ENCODE data around the gene VWCE.
"Not testable (repeated sequence)": the region's sequence is repeated elsewhere in the genome, so short reads cannot be mapped to it uniquely, and the experiment has no call there.

VWCE gene

DNA sequence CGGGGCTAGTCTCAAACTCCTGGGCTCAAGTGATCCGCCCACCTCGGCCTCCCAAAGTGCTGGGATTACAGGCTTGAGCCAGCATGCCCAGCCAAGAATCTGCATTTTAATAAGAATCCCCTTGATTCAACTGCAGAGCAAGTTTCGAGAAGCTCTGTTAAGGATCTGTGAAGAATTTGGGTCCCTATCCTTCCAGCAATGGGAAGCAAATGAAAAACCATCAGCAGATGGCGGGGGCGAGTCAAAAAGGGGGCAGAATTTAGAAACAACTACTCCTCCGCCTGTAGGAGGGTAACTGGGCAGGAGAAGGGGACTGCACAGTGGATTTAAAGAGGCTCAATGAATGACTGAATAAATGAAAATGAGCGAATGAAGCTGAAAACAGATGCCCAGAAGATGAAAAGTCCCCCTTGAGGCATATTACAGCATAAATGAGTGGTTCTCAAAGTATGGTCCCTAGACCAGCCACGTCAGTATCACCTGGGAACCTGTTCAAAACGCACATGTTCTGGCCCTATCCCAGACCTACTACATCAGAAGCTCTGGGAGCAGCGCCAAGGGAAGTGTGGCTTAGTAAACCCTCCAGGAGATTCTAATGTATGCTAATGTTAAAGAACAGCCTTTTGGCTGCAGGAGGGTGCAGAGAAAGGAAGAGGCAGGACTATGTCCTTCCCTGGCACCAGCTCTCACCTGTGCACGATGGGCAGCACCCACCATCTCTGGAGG, 15.0 kb downstream of the VWCE start:
- DNase-seq: no peak

DNA sequence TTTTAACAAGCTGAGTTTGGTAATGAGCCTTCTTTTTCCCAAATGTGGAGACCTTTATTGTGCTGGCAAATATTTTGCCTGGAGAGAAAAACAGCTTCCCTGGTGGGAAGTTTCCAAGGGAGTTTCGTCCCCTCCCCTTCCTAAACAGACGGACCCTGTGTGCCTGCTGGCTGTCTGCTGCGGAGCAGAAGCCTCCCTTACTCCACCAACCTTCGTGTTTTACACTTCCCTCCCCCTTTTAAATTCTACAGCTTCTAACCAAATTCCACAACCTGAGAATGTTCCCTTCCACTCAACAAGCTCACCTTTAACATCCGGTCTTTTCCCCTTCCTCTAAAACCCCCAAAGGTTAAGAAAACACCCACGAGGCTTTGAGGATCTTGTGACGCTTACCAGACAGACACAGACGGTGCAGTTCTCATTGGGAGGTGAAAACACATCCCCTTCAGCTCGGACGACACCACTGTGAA, 17.1 kb downstream of the VWCE start:
- DNase-seq: no peak

DNA sequence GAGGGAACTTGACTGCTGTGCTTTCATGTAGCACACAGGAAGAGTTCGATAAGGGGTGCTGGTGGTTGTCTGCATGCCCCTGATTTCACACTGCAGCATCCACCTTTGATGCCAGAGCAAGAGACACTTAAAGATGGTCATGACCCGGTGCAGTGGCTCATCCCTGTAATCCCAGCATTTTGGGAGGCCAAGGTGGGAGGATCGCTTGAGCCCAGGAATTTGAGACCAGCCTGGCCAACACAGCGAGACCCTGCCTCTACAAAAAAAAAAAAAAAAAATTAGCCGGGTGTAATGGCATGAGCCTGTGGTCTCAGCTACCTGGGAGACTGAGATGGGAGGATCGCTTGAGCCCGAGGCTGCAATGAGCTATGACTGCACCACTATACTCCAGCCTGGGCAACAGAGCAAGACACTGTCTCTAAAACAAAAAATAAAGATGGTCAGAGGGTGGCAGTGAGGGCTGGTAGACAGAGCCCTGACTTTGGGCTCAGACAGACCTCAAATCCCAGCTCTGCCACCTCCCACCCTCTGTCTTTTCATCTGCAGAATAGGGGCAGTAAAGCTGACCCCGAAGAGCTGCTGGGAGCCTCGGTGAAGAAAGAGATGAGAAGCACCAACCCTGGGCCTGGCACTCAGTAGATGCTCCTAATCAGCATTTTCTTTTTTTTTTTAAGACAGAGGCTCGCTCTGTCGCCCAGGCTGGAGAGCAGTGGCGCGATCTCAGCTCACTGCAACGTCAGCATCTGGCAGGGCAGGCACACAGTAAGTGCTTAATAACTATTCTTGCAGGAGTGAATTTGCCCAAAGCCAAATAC, 17.7 kb downstream of the VWCE start:
- no peak for DNase-seq

DNA sequence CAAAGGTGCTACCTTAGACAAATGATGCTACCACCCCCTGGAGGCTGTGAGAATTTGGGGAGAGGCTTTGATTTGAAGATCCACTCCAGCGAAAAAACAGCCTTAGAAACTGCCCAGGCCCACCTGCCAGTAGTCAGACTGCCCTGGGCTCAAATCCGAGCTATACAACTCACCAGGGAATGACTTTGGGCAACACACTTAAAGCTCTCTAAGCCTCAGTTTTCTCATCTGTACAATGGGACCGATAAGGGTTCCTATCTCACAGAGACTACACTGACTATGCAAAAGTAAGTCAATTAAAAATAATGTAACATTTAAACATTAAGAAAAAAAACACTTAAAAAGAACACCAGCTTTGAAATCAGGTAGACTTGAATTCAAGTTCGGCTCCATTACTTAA, 19.9 kb downstream of the VWCE start:
- no peak for DNase-seq

DNA sequence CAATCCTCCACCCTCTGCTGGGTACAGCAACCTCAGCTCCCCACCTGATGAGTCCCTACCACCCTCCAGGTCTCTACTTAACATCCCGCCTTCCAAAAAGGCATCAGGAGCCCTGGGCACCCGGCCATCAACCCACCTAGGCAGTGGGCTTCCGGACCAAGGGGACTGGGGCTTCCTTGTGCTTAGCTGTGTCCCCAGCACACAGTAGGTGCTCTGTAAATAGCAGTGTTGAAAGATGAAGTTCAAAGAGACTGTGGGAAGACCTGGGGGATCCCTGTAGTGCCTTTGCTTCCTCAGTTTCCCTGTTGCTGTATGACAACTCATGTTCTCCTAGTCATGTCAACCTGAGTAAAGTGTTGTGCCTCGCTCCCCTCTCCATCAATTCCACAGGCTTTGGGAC, 21.0 kb downstream of the VWCE start:
- no peak for DNase-seq

DNA sequence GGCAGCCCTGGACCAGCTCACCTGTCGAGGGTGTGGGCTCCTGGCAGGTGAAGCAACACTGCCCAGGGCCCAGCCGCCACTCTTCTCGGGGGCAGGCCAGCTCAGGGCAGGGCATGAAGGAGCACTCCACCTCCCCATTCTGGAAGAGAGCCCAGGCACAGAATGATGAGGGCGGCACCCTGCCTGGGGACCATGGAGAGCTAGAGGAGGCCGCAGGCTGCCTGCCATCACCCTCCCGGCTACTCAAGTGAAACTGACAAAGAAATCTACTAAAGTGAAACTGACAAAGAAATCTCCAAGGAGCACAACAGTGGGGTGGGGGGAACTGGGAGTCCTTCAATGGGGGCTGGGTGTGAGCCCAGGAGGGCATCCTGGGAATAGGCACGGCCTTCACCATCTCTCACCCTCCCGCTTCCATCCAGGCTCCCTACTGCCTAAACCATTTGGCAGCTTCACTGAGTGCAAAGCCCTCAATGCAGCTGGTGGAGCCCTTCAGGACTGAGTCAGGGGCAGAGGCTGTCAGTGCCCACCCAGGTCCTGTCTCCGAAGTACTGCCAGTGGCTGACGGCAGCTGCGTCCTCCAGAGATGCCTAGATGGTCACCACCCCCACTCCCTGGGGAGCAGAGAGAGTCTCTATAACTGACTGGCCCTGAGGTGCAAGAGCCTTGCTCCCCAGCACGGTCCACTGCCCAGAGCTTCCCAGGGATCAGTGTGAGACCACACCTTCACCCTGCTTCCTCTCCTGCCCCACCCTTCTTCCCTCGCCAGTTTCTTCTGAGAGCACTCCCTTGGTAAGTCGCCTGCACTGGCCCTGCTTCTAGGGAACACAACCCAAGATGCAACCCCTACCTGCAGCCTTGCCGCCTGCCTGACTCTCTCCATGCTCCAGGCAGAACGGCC, 21.7 kb downstream of the VWCE start:
- no peak for DNase-seq

DNA sequence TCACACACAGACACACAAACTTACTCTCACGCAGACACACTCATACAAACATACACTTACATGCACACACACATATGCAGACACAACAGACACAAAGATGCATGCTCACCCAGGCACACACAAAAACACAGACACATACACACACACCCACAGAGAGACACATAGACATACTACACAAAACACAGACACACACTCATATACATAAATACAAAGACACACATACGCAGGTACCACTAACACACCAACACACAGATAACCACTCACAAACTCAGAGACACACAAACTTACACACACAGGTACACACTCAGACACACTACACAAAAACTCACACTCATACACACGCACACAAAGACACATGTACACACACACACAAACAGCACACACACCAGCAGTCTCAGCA, 22.4 kb downstream of the VWCE start:
- DNase-seq: no peak

DNA sequence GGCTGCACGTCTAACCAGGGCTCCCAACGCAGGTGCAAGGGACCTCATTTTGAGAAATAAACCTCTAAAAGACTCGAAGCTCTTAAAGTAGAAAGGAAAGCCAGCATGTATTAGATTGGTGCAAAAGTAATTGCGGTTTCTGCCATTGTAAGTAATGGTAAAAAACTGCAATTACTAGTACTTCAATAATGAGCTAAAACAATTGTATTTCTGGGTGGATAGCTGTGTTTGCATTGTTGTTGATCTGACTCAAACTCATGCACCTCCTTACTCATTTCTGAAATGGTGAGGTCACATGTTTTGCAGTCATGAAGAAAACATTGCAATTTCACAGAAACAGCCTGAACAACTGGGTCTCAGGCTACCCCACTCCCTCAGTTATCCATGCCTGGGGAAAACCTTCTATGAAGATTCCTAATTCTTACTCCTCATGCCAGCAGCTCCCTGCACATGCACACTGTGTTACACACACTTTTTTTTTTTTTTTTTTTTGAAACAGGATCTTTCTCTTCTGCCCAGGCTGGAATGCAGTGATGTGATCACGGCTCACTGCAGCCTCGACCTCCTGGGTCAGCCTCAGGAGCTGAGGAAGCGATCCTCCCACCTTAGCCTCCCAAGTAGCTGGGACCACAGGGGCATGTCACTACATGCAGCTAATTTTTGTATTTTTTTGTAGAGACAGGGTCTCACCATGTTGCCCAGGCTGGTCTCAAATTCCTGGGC, 24.6 kb downstream of the VWCE start:
- no peak for DNase-seq

DNA sequence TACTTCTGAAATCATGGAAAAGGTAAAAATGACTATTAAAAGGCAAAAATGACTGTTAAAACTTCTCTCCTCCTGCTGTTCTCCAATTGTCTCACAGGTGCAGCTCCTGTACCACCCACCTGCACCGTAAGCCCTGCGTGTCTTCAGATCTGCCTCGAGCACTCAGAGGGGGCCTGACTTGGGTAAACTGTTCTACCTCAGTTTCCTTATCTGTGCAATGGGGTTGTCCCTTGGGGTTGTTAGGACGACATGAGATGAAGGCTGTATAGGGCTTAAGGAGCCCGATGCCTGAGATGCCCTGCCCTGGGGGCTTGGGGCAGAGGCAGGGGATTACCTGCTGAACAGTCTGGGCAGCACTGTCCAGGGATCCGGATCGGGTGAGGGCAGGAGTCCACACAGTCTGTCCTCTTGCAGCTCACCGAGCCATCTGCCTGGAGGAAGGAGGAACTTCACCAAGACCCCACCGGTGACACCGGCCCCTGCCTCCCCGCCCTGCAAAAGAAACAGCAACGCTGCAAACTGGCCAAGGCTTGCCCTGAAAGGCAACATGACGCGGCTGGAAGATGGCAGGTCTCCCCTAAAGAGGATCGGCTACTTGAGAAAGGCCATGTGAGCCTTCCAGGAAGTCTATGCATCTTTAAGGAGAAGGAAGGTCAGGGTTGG, 26.4 kb downstream of the VWCE start:
- no peak for DNase-seq

DNA sequence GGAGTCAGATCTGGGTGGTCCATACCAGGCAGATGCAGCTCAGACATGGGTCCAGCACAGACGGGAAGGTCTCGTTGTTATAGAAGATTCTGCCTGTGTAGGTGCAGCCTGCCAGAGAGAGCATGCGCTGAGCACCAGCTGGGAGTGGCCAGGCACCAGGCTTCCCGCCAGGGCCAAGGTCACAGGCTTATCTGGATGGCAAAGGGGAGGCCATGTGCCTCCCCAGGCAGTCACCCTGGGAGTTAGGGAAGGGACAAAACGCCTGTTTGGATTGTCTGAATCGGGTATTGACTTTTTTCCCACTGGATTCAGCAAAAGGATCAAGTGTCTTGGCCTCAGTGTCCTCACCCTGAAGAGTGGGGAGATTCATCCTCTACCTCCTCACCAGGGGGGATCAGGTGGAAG, 27.7 kb downstream of the VWCE start:
- DNase-seq: no peak

DNA sequence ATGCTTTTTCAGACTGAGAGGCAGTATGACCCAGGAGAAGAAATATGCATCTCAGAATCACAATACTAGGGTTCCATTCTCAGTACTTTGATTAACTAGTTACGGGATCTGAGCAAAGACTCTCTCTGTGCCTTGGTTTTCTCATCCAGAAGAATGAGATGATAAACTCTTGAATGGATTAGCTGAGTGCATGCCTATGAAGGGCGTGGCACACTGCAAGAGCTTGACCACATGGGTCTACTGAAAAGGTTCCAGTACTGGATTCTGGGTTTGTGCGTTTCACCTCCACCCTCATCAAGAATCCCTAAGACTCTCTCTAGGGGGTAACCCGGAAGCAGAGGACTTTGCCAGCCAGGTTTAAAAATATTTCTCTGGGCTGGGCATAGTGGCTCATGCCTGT, 28.5 kb downstream of the VWCE start:
- DNase-seq: no peak

DNA sequence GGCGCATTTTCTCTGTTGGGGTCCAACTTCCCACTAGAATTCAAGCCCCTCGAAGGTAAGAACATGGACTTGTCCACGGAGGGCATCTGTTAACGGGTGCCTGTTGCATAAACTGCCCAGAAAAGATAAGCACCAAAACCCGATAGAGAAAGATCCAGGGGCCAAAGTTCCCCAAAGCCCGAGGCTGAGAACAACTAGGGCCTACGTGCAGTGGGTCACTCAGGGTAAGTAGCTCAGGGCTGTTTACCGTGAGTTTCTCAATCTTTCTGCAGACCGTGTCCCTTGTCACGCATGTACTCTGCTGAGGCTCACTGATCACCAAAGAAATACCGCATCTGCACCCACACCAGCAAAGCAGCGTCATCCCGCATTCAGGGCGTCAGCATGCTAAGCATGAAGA, 29.8 kb downstream of the VWCE start:
- DNase-seq: no peak

DNA sequence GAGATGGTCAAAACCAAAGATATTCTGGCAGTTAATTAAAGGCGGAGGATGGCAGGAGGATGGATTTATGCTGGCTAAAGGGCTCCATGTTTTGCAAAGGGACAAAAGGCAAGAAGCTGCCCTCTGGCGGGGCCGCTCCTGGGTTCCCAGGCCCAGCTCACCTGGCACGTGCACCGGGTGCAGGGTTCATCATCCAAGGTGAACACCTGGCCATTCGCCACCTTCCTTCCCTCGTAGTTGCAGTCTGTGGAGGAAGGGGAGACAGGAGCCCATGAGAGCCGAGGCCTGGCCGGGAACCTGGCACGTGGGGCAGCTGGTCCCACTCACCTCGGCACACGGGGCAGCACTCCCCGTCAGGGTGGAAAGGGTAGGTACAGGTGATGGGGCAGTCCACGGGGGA, 30.3 kb downstream of the VWCE start:
- no peak for DNase-seq

DNA sequence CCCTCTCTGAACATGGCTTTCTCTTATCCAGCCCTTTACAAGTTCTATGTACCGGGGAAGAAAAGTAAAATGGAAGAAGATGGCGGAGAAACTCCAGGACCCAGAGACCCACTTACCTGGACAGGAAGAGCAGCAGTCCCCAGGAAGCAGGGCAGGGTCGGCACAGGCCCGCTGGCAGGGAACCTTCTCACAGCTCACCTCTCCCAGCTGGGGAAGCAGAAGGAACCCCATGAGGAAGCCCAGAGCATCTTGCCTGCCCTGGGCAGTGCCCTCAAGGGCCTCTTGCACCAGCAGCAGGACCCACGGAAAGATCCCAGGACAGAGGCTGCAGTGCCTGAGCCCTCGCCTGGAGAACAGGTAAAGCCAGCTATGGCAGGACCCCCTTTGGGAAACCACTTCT, 30.7 kb downstream of the VWCE start:
- DNase-seq: no peak

DNA sequence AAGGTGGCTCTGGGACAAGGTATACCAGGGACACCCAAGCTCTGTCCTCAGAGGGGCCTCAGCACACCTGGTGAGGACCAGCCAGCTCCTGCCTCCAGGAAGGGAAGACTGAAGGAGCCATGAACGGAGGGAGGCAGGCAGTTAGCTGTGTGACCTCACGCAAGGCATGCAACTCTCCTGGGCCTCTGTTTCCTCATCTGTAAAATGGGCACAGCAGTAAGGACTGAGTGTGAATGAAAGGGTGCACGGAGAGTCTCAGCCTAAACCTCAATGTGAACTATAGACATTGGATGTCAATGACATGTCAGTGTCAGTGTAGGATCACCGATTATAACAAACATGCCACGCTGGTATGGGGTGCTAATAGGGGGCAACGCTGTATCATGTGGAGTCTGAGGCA, 35.8 kb downstream of the VWCE start:
- DNase-seq: no peak

DNA sequence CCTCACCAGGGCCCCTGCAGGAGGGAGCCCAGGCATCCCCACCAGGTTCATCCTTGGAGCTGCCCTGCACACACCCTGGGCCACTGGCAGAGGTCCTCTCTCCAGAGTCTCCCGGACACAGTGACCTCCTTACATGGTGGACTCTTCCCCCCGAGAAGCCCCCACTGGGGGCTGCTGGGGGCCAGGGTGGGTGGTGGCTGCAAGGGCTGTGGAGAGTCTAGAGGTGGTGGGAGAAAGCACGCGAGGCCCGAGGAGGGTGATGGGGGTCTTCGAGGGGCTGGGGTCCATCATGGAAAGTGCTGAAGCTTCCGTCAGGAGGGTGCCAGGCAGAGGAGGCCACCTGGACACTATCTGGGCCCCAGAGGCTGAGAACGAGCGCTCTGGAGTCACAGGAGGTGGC, 36.6 kb downstream of the VWCE start:
- no peak for DNase-seq

DNA sequence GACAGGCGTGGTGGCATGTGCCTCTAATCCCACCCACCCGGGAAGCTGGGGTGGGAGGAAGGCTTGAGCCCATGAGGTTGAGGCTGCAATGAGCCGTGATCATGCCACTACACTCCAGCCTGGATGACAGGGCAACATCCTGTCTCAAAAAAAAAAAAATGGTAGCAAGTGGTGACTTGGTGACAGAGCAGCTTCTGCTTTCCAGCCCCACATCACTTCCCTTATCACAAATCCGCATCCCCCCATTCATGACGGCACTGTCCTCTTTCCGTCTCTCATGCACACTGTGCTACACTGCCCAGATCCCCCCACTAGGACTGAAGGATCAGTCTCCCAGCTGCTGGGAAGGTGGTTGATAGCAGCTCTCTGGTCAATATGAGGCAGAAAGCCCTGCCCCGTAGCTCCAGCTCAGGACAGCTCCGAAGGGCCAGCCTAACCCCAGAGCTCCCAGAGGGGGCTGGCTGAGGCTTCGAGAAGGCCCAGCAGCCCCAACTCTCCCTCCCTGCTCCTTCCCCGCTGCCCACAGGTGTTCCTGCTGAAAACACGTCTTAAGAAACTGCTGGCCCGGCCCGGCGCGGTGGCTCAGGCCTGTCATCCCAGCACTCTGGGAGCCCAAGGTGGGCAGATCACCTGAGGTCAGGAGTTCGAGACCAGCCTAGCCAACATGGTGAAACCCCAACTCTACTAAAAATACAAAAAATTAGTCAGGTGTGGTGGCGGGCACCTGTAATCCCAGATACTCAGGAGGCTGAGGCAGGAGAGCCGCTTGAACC, 38.2 kb downstream of the VWCE start:
- DNase-seq: no peak

DNA sequence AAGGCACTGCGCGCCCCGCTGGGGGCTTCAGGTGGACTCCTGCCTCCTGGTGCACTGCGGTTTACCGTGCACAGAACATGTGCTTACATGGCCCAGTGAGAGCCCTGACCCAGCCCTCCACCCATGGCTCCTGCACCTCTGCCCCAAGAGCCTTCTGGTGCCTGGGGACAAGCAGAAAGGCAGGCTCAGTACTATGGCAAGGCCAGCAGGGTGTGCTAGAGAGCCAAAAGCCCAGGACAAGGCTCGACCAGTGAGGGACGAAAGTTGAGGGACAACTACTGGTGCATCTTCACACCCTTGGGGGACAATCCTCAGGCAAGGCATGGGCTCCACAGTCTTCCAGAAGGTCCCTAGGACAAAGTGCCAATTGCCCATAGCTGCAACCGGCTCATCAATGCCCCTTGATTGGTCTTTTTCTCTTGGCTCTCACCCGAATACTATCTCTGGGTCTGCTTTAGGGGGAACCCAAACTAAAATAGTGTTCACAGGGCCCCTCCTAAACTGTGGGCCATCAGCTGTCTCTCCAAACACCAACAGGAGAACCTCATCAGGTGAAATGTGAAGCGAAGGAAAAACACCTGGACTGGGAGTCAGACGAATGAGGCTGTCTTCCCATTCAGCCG, 40.6 kb downstream of the VWCE start:
- DNase-seq: peak; percentile 70

DNA sequence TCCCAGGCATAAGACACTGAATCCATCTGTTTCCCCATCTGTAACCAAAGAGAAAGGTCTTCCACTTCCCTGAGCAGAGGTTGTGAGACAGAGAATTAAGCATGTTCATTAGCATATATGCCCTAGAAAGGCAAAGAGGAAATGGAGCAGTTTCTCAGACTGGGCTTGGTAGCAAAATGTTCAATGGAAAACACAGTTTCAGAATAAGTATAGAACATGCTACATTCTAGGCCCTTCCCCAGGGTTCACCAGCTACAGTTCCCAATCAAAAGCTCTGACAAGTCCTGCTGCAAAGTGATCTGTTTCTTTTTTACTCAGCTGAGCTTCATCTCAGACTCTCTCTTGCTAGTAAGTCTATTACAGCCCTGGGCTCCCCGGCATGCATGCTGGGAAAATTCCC, 42.8 kb downstream of the VWCE start:
- not testable (repeated sequence) for DNase-seq

DNA sequence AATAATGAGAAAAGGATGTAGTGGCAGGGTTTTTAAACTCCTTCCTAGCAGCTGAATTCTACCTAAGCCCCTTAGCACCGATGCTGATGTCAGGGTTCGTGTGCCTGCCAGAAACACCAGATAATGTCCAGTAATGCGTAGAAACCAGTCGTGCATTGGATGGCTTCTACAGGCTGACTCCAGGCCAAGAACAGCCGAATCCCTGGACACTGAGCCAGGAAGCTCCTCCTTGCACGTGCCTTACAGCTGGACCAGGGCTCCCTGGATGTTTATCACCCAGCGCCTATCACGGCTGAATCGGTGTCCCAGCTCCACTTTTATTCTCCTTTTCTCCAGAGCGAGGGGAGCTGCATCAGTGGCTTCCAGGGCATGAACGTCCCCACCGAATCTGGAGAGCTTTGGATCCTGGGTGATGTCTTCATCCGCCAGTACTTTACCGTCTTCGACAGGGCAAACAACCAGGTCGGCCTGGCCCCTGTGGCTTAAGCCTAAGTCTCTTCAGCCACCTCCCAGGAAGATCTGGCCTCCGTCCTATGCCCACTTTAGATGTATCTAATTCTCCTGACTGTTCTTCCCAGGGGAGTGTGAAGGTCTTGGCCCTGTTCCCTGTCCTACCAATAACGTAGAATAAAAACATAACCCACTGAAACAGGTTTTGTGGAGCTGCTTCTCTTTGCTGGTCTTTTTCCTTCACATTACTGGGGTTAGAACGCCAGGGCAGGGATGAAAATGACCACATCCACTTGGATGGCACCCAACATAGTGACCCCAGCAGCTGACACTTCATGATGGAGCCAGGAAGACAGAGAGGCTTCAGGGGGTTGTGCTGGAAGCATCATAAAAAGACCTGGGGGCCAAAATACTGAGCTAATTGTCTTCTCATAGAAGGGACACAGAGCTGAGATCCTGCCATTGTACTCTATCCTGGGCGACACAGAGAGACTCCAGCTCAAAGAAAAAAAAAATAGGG, 44.0 kb downstream of the VWCE start:
- not testable (repeated sequence) for DNase-seq

Data from stimulated activated CD4-positive, alpha-beta T cell treated with anti-CD3 and anti-CD28 coated beads, Interleukin-1b, Interleukin-23, amount 100 ng/mL, for 48 hours (primary cell).